Measurements from ENCODE around the gene FAM167B.

DNA sequence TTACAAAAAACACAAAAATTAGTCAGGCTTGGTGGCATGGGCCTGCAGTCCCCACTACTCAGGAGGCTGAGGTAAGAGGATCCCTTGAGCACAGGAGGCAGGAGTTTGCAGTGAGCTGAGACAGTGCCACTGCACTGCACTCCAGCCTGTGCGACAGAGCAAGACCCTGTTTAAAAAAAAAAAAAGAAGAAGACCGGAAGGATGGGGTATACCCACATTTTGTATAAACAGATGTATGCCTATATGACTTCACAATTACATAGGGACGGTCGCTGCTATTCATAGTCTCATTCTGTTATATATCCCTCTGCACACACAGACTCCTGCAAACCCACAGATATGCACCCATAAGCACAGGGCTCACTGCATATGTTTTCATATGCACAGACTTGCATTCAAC is 16.7 kb downstream of the FAM167B start:
- TF ChIP-seq, protein P1, sequence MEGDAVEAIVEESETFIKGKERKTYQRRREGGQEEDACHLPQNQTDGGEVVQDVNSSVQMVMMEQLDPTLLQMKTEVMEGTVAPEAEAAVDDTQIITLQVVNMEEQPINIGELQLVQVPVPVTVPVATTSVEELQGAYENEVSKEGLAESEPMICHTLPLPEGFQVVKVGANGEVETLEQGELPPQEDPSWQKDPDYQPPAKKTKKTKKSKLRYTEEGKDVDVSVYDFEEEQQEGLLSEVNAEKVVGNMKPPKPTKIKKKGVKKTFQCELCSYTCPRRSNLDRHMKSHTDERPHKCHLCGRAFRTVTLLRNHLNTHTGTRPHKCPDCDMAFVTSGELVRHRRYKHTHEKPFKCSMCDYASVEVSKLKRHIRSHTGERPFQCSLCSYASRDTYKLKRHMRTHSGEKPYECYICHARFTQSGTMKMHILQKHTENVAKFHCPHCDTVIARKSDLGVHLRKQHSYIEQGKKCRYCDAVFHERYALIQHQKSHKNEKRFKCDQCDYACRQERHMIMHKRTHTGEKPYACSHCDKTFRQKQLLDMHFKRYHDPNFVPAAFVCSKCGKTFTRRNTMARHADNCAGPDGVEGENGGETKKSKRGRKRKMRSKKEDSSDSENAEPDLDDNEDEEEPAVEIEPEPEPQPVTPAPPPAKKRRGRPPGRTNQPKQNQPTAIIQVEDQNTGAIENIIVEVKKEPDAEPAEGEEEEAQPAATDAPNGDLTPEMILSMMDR (IDR thresholded peaks at IDR 0.05; ENCODE audit: low read depth, low read length, poor library complexity, severe bottlenecking) = no peak
- no peak for TF ChIP-seq EZH2phosphoT487 (IDR thresholded peaks at IDR 0.05; ENCODE audit: borderline replicate concordance, low read length)

Data from DOHH2 (cell line).